Fibroblast of the aortic adventitia (primary cell): ENCODE measurements around the gene TCF12. TPM values are rescaled to one million over a fixed set of nuclear protein-coding genes. Genes with fewer than 3 reads are reported as not detected.

Source experiments
- DNase-seq: peaks from one replicate; pipeline ENCODE4 v3.0.0-alpha.2; 2010; ENCODE audit warnings: low read depth
- H3K4me3 ChIP-seq: 2 replicates; pipeline ENCODE4 v1.5.1; 2011; ENCODE audit warnings: low read depth, mild to moderate bottlenecking, control low read depth, low read length, moderate library complexity
- CTCF ChIP-seq: IDR thresholded peaks from 2 replicates; pipeline ENCODE4 v1.5.1; 2011; ENCODE audit warnings: mild to moderate bottlenecking, low read length, control low read depth, inconsistent platforms; ENCODE audit not compliant: insufficient read depth
- total RNA-seq: library from RNA; depleted of rRNA; stranded (reverse); fragments of >200 nt; gene quantifications from 2 replicates; pipeline ENCODE4 v1.2.3, GENCODE V29; 2012; ENCODE audit warnings: low replicate concordance

TCF12 gene
- total RNA-seq, 1 donor = 89.2 TPM

DNA sequence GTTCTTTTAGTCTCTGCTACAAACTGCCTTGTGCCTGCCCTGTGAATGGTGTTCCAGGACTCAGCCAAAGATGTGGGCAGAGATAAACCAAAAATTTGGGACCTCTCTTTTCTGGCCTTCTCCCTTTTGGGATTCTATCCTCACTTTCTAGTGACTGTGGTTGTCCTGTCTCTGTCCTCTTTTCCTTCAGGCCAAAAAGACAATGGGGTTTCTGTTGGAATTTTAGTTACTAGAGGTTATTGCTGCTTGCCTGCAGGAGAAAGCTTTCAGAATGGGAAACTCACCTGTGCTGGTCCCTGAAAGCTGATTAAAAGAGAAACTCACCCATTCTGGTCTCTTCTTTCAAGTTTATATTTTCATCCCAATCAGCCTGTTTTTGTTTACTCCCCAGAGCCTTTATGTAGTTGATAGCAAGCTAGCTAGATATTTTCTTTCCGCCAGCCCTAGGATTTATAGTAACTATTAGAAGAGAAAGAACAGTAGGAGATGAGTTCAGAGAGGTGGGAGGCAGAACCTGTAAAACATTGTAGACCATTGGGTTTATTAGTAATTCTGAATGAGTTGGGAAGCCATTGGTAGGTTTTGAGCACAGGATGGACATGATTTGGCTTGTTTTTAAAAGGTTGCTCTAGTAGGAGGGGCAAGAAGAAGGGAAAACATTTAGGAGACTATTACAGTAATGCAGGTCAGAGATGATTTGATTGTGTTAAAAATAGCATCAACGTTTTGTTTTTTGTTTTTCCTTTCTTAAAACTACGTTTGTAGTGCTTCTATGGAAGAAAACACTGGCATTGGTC, 138.9 kb downstream of the TCF12 start:
- no peak for TF ChIP-seq CTCF

GRCh38 chr15:57059026-57059660, 140.7 kb downstream of the TCF12 start:
- no peak for DNase-seq
- TF ChIP-seq CTCF = no peak
- no peak overlapping the region for H3K4me3 ChIP-seq

More for the DNA sequence above, 138.9 kb downstream of the TCF12 start:
- no peak overlapping the region for H3K4me3 ChIP-seq
- no peak for DNase-seq

DNA sequence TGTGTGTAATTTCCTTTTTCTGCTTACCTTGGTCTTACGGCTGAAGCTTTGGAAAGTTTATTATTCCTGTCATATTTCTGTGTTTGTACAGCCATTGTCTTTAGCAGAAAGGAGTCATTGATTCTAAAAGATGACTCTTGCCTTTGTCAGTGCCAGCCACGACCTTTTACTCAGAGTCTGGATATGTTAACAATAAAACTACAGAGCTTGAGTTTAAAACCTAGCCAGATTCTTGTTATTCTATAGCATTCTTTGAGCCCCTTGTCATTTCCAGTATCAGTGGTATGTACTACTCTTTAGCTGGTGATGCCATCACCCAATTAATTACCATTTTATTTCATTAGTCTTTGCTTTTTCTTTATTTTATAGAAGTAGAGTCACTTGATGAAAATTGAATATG, 142.4 kb downstream of the TCF12 start:
- H3K4me3 ChIP-seq = no peak overlapping the region
- TF ChIP-seq CTCF = no peak
- DNase-seq = peak; percentile 81

DNA sequence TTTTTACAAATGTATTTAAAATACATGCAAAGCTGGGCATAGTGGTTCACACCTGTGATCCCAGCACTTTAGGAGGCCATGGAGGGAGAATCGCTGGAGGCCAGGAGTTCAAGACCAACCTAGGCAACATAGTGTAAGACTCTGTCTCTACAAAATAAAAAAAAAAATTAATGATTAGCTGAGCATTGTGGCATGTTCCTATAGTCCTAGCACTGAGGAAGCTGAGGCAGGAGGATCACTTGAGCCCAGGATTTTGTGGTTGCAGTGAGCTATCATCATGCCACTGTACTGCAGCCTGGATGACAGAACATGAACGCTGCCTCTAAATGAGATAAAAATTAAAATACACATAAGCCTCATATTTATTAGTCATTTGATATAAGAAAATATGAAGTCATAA, 142.8 kb downstream of the TCF12 start:
- DNase-seq = no peak
- TF ChIP-seq CTCF = no peak
- no peak overlapping the region for H3K4me3 ChIP-seq

GRCh38 chr15:57061696-57062095, 143.3 kb downstream of the TCF12 start:
- TF ChIP-seq CTCF = no peak
- DNase-seq = no peak
- H3K4me3 ChIP-seq = no peak overlapping the region

DNA sequence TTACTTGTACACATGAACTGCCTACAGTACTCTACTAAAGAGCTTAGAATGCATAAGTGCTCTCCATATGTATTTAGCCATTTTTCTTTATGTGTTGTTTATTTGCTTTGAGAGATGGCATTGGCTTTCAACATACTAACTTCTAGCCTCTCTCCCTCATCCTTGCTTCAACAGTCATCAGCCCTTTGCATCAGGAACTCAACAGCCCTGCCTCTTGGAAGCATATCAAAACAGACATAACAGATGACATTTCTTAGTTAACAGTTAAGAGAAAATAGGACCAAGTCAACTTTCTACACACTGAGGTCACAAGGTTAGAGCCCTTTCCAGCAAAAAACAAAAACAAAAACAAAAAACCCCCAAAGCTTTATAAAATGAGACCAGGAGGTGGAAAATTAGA, 145.6 kb downstream of the TCF12 start:
- H3K4me3 ChIP-seq = no peak overlapping the region
- TF ChIP-seq CTCF = no peak
- DNase-seq = no peak
